NCI-H446 treated with DMSO at 0.1 percent for 48 hours (cell line): ENCODE data around the gene MTX1.

Experiments used
- DNase-seq: peaks from one replicate; lab custom pipeline; 2025; lab: John Stamatoyannopoulos, UW

Gene MTX1

GRCh38 chr1:155261852-155262673, 53.6 kb downstream of the MTX1 start, which contains the start of gene SCAMP3:
SCAMP3 (minus strand) TSS chr1:155262360; CDS start chr1:155262151, 209 bp downstream.
- peak; percentile 96 for DNase-seq

DNA sequence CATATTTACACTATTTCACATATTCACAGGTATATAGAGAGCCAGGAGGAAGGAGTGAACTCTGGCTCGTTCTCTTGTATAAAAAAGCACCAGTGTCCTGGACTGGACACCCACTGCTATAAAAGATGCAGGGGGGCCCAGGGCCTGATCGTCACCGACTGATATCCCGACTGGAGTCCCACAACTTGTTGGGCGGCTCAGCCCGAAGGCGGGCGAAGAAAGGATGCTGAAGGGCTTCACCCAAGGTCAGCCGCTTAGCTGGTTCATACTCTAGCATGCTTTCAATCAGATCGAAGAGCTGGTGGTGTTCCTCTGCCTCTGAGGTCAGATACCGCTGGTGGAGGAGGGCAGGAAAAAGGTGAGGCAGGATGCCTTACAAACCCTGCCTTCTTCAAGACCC, 54.6 kb downstream of the MTX1 start:
- DNase-seq, result no peak
